GM12891 (cell line): ENCODE results near the gene CD300H.

Experiments used
- PAX5 ChIP-seq: IDR thresholded peaks from 2 replicates; pipeline ENCODE4 v1.6.1; 2011; ENCODE audit warnings: low read length, moderate library complexity, mild to moderate bottlenecking; ENCODE audit not compliant: insufficient read depth, severe bottlenecking
- POLR2A ChIP-seq: IDR thresholded peaks from 2 replicates; pipeline ENCODE4 v1.6.1; 2011; ENCODE audit warnings: low read depth, low read length, control low read depth
- POLR2AphosphoS5 ChIP-seq: IDR thresholded peaks from 2 replicates; pipeline ENCODE4 v1.6.1; 2011; ENCODE audit warnings: low read depth, low read length, control low read depth
- SPI1 ChIP-seq: IDR thresholded peaks from 2 replicates; pipeline ENCODE4 v1.6.1; 2011; ENCODE audit warnings: low read depth, low read length, control low read depth
- TAF1 ChIP-seq: IDR thresholded peaks from 2 replicates; pipeline ENCODE4 v1.6.1; 2011; ENCODE audit warnings: low read depth, low read length, control low read depth

- TF ChIP-seq PAX5 (no peak), POLR2A (no peak), TAF1 (no peak), POLR2AphosphoS5 (no peak), SPI1 (no peak)
These were observed 12.6 kb upstream of the CD300H start for GRCh38 chr17:74579900-74580299.
